Measurements from ENCODE around the gene TSPAN9.

The TSPAN9 gene

GRCh38 chr12:3215410-3215975 is 138.3 kb downstream of the TSPAN9 start:
- DNase-seq, result no peak

GRCh38 chr12:3216097-3216496 is 138.9 kb downstream of the TSPAN9 start:
- no peak for DNase-seq

- DNase-seq, result no peak
Observed at GRCh38 chr12:3216726-3217682, 139.8 kb downstream of the TSPAN9 start.

- no peak for DNase-seq
Observed at GRCh38 chr12:3217683-3218079, 140.5 kb downstream of the TSPAN9 start.

GRCh38 chr12:3218228-3219171 is 141.3 kb downstream of the TSPAN9 start:
- no peak for DNase-seq

GRCh38 chr12:3219233-3219632 is 142.1 kb downstream of the TSPAN9 start:
- no peak for DNase-seq

- DNase-seq, result no peak
Observed at GRCh38 chr12:3220382-3221321, 143.5 kb downstream of the TSPAN9 start.

GRCh38 chr12:3222306-3222705 is 145.1 kb downstream of the TSPAN9 start:
- no peak for DNase-seq

GRCh38 chr12:3222979-3223378 is 145.8 kb downstream of the TSPAN9 start:
- DNase-seq, result peak; percentile 85

GRCh38 chr12:3223601-3224529 is 146.7 kb downstream of the TSPAN9 start:
- DNase-seq, result no peak

- DNase-seq, result no peak
Observed at GRCh38 chr12:3224530-3224903, 147.3 kb downstream of the TSPAN9 start.

- DNase-seq, result no peak
Observed at GRCh38 chr12:3225154-3225795, 148.1 kb downstream of the TSPAN9 start.

- no peak for DNase-seq
Observed at GRCh38 chr12:3225796-3226180, 148.6 kb downstream of the TSPAN9 start.

GRCh38 chr12:3226264-3226663 is 149.1 kb downstream of the TSPAN9 start:
- DNase-seq, result no peak

- DNase-seq, result no peak
Observed at GRCh38 chr12:3227076-3227975, 150.1 kb downstream of the TSPAN9 start.

- no peak for DNase-seq
Observed at GRCh38 chr12:3228552-3228951, 151.4 kb downstream of the TSPAN9 start.

- DNase-seq, result no peak
Observed at GRCh38 chr12:3229577-3229976, 152.4 kb downstream of the TSPAN9 start.

- DNase-seq, result no peak
Observed at GRCh38 chr12:3230758-3231375, 153.7 kb downstream of the TSPAN9 start.

- no peak for DNase-seq
Observed at GRCh38 chr12:3231399-3231876, 154.3 kb downstream of the TSPAN9 start.

Measured in NCI-H526 treated with DMSO at 0.1 percent for 48 hours (cell line).